GM12878 (cell line): ENCODE data around the gene AGGF1. TPM values are rescaled to one million over a fixed set of nuclear protein-coding genes. Genes with fewer than 3 reads are reported as not detected.

Experiments
- ATAC-seq: fragments of 200-7000 bp; cut with Tn5 transposase; 3 replicates; pipeline ENCODE4 v1.9.1; 2020; ENCODE audit warnings: mild to moderate bottlenecking, moderate library complexity
- BruUV-seq: library from RNA; stranded (reverse); fragments of 400-500 nt; replicated peaks from 2 replicates; lab custom pipeline; 2021; lab: Mats Ljungman, UMichigan
- CTCF ChIA-PET: fragments of 300-600 bp; sonication (Branson Sonifier 250); formaldehyde crosslinking; extraction: SDS; loops from one replicate; lab custom pipeline; 2021; ENCODE audit warnings: inconsistent platforms; lab: Yijun Ruan, JAX
- POLR2A ChIA-PET: fragments of 350-600 bp; formaldehyde crosslinking; extraction: SDS; loops from one replicate; lab custom pipeline; 2021; ENCODE audit warnings: inconsistent platforms; lab: Charles Lee
- RAD21 ChIA-PET: fragments of 300-600 bp; sonication (Branson Sonifier 250); formaldehyde crosslinking; loops from one replicate; lab custom pipeline; 2023; ENCODE audit warnings: antibody characterized with exemption; ENCODE audit not compliant: unreplicated experiment; lab: Charles Lee
- SMC1A ChIA-PET: fragments of 300-600 bp; sonication (Branson Sonifier 250); formaldehyde crosslinking; loops from one replicate; lab custom pipeline; 2023; ENCODE audit not compliant: unreplicated experiment, uncharacterized antibody; lab: Charles Lee
- DNase-seq: peaks from one replicate; pipeline ENCODE4 v3.0.0-alpha.2; 2011; ENCODE audit warnings: low read depth, low spot score
- FAIRE-seq: peaks from 3 replicates; lab custom pipeline; 2011; peaks lifted over from hg19 to GRCh38; lab: Jason Lieb, UNC
- H2AFZ ChIP-seq: 2 replicates; pipeline ENCODE4 v1.6.0; 2011; ENCODE audit warnings: low read depth, low read length, control low read depth; ENCODE audit not compliant: control insufficient read depth
- H3K27ac ChIP-seq: 2 replicates; pipeline ENCODE4 v1.5.1; 2011; ENCODE audit warnings: control low read depth; ENCODE audit not compliant: control insufficient read depth, insufficient read depth
- H3K27me3 ChIP-seq, 2 experiments: replicated peaks in 1 of 2; 2 replicates each; pipeline versions ENCODE4 v1.6.0 to v1.6.1; 2011; ENCODE audit warnings: low read length in 1 of 2; ENCODE audit not compliant: control insufficient read depth in 2 of 2, insufficient read depth in 2 of 2
- H3K36me3 ChIP-seq, 2 experiments: 2 replicates each; pipeline ENCODE4 v1.5.1; 2011; ENCODE audit warnings: low read length in 1 of 2; ENCODE audit not compliant: control insufficient read depth in 2 of 2, insufficient read depth in 2 of 2
- H3K4me1 ChIP-seq: 2 replicates; pipeline ENCODE4 v1.6.1; 2011; ENCODE audit warnings: mild to moderate bottlenecking, low read length, moderate library complexity, mixed read lengths; ENCODE audit not compliant: control insufficient read depth, insufficient read depth
- H3K4me2 ChIP-seq: 2 replicates; pipeline ENCODE4 v1.6.0; 2011; ENCODE audit warnings: control low read depth; ENCODE audit not compliant: control insufficient read depth, insufficient read depth
- H3K4me3 ChIP-seq: fragments of 200-600 bp; sonication (generic); 2 replicates; pipeline ENCODE4 v1.5.1; 2016
- H3K79me2 ChIP-seq: 2 replicates; pipeline ENCODE4 v1.6.0; 2011; ENCODE audit warnings: low read length; ENCODE audit not compliant: control insufficient read depth, insufficient read depth
- H3K9ac ChIP-seq: 2 replicates; pipeline ENCODE4 v1.8.0; 2011; ENCODE audit warnings: low read length, control low read depth, mixed read lengths; ENCODE audit not compliant: control insufficient read depth, insufficient read depth
- H3K9me3 ChIP-seq: replicated peaks from 3 replicates; pipeline ENCODE4 v1.5.1; 2011; ENCODE audit warnings: mild to moderate bottlenecking, low read length; ENCODE audit not compliant: control insufficient read depth, insufficient read depth
- H4K20me1 ChIP-seq: 2 replicates; pipeline ENCODE4 v1.6.0; 2011; ENCODE audit not compliant: control insufficient read depth, insufficient read depth
- JUNB ChIP-seq: IDR thresholded peaks from 2 replicates; pipeline ENCODE4 v1.6.1; 2016; ENCODE audit warnings: antibody characterized with exemption, mild to moderate bottlenecking
- KAT2A ChIP-seq: conservative IDR thresholded peaks from 2 replicates; pipeline ENCODE4 v1.6.1; 2011; ENCODE audit warnings: low read depth, low read length; ENCODE audit not compliant: control insufficient read depth
- NFIC ChIP-seq: IDR thresholded peaks from 2 replicates; pipeline ENCODE4 v1.6.1; 2012; ENCODE audit warnings: low read depth, mild to moderate bottlenecking, inconsistent platforms, low read length, moderate library complexity
- NR2F1 ChIP-seq: fragments of 450-650 bp; conservative IDR thresholded peaks from 2 replicates; pipeline ENCODE4 v1.6.1; 2017; ENCODE audit warnings: mild to moderate bottlenecking
- RUNX3 ChIP-seq: IDR thresholded peaks from 2 replicates; pipeline ENCODE4 v1.6.1; 2012; ENCODE audit warnings: low read length, inconsistent platforms
- WGBS: methylation state at CpG from one replicate; pipeline ENCODE4 v1.1.6; 2016; ENCODE audit warnings: low lambda C conversion rate; ENCODE audit not compliant: insufficient replicate concordance, insufficient coverage; ENCODE audit errors: missing lambda C conversion rate; 5-methylcytosine and 5-hydroxymethylcytosine counted together
- in situ Hi-C: fragments of 300-500 bp; cut with MboI; formaldehyde crosslinking; loops from 9 replicates; pipeline ENCODE4 v1.14.3; 2018; ENCODE audit warnings: mixed read lengths
- intact Hi-C: fragments of 100-400 bp; cut with micrococcal nuclease; formaldehyde crosslinking; loops from one replicate; pipeline ENCODE4 v1.14.2; 2022; ENCODE audit not compliant: unreplicated experiment
- polyA plus RNA-seq, 11 experiments: library from polyadenylated mRNA; depleted of rRNA in 4 of 11; unstranded in 6 of 11; stranded (reverse) in 5 of 11; fragments of >200 nt; fragmentation: Nextera tagmentation in 4 of 11; fragmentation: Illumina TruSeq in 1 of 11; extraction: Ambion mirVana in 4 of 11; extraction: Trizol in 1 of 11; gene quantifications; 1 replicate in 1 of 11; 2 replicates in 10 of 11; pipeline versions ENCODE4 v1.2.1 to v1.2.3, GENCODE V29; 2011 to 2016; ENCODE audit warnings: inconsistent platforms in 2 of 11, missing spikeins in 2 of 11, low read depth in 1 of 11
- total RNA-seq, 4 experiments: library from RNA; depleted of rRNA in 3 of 4; stranded (reverse); fragments of >200 nt in 3 of 4; fragmentation: Illumina TruSeq in 1 of 4; extraction: Trizol in 1 of 4; gene quantifications; 2 replicates each; pipeline versions ENCODE4 v1.2.1 to v1.2.3, GENCODE V29; 2013 to 2021
- TF ChIP-seq, protein P1 (sequence below), 3 experiments: IDR thresholded peaks in 2 of 3; conservative IDR thresholded peaks in 1 of 3; 2 replicates each; pipeline ENCODE4 v1.5.1; 2011; ENCODE audit warnings: low read depth in 3 of 3, low read length in 3 of 3, mild to moderate bottlenecking in 3 of 3, control low read depth in 2 of 3, moderate library complexity in 2 of 3, inconsistent platforms in 1 of 3, mixed read lengths in 1 of 3; ENCODE audit not compliant: control insufficient read depth in 2 of 3, insufficient read depth in 1 of 3; ENCODE audit errors: extremely low read depth in 1 of 3

The AGGF1 gene
- total and polyA plus RNA-seq, 10 of the 15 experiments (the other 5 are each of a cell fraction or from before 2014, with no cell fraction given) = 7.3 to 43.4 (median 20.2) TPM

- Histone ChIP-seq H3K9ac (no peak overlapping the region), H3K4me3 (no peak overlapping the region), H3K4me2 (no peak overlapping the region), H3K36me3 (peaks cover 0 to 4% of the 10 kb centered on the region in 2 experiments; a peak in 2 of 4 replicates), H3K9me3 (no peaks in the 10 kb centered on the region), H4K20me1 (no peaks in the 10 kb centered on the region), H3K4me1 (no peaks in the 10 kb centered on the region), H3K79me2 (peaks cover 13% of the 10 kb centered on the region), H3K27ac (no peak overlapping the region), H3K27me3 (no peaks in the 10 kb centered on the region), H2AFZ (no peak overlapping the region)
- ATAC-seq (no peak), FAIRE-seq (no peak), DNase-seq (no peak)
- no TSS peak for BruUV-seq
- RAD21 ChIA-PET = no interaction called here
- 100% methylated on average over 1 of the region's 1 CpG for WGBS
- TF ChIP-seq KAT2A (no peak), NR2F1 (no peak), NFIC (no peak)
- CTCF ChIA-PET = no interaction called here
- SMC1A ChIA-PET = no interaction called here
- in situ Hi-C loops = no loop called here
- POLR2A ChIA-PET = no interaction called here
- intact Hi-C loops = no loop called here
Observed at GRCh38 chr5:77035950-77036349, 5.7 kb downstream of the AGGF1 start.

- intact Hi-C loops (no loop called here), in situ Hi-C loops (no loop called here)
- DNase-seq = no peak
- no peaks in the 10 kb centered on the region for H3K27me3 ChIP-seq
- ChIA-PET SMC1A (no interaction called here), CTCF (interaction anchor here (0.6 kb wide), 1 partner anchor 377 kb away, joined by 3 read pairs; no protein-coding TSS in a partner anchor), POLR2A (no interaction called here), RAD21 (no interaction called here)
- H3K9me3 ChIP-seq = no peaks in the 10 kb centered on the region
- FAIRE-seq = no peak
- peaks cover 0 to 11% of the 10 kb centered on the region in 2 experiments; a peak in 3 of 4 replicates for H3K36me3 ChIP-seq
- no peak overlapping the region for H3K9ac ChIP-seq
- H3K79me2 ChIP-seq = no peaks in the 10 kb centered on the region
- no peak overlapping the region for H3K4me3 ChIP-seq
- no peaks in the 10 kb centered on the region for H3K4me1 ChIP-seq
- H2AFZ ChIP-seq = no peak overlapping the region
- BruUV-seq = no TSS peak
- no peaks in the 10 kb centered on the region for H4K20me1 ChIP-seq
- WGBS = 90% methylated on average over 1 of the region's 1 CpG
- TF ChIP-seq JUNB (peak; percentile 34; the same call in 1 of the 2 replicates), NFIC (no peak), RUNX3 (peak; percentile 23; the same call in 1 of the 2 replicates)
- TF ChIP-seq, protein P1, sequence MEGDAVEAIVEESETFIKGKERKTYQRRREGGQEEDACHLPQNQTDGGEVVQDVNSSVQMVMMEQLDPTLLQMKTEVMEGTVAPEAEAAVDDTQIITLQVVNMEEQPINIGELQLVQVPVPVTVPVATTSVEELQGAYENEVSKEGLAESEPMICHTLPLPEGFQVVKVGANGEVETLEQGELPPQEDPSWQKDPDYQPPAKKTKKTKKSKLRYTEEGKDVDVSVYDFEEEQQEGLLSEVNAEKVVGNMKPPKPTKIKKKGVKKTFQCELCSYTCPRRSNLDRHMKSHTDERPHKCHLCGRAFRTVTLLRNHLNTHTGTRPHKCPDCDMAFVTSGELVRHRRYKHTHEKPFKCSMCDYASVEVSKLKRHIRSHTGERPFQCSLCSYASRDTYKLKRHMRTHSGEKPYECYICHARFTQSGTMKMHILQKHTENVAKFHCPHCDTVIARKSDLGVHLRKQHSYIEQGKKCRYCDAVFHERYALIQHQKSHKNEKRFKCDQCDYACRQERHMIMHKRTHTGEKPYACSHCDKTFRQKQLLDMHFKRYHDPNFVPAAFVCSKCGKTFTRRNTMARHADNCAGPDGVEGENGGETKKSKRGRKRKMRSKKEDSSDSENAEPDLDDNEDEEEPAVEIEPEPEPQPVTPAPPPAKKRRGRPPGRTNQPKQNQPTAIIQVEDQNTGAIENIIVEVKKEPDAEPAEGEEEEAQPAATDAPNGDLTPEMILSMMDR (IDR thresholded peaks at IDR 0.05 in 2 of 3, conservative IDR thresholded peaks at IDR 0.05 in 1 of 3; ENCODE audit: control insufficient read depth in 2 of 3, extremely low read depth in 1 of 3, insufficient read depth in 1 of 3, low read depth in 3 of 3, low read length in 3 of 3) = no peak
- H3K27ac ChIP-seq = no peak overlapping the region
- ATAC-seq = peak; percentile 79
- peak overlapping the region; percentile 54; the same call in 1 of the 2 replicates for H3K4me2 ChIP-seq
Observed at GRCh38 chr5:77046416-77047073, 16.3 kb downstream of the AGGF1 start.
